Ramos (cell line): ENCODE data around the gene CHSY3.

Experiments used
- in situ Hi-C: fragments of 300-500 bp; cut with MboI; formaldehyde crosslinking; loops from one replicate; pipeline ENCODE4 v1.14.3; 2022; ENCODE audit warnings: low sequenced_read_pairs; ENCODE audit not compliant: unreplicated experiment

The CHSY3 gene

GRCh38 chr5:130021000-130021399 lies 116.7 kb downstream of the CHSY3 start:
- in situ Hi-C loops, result no loop called here

DNA sequence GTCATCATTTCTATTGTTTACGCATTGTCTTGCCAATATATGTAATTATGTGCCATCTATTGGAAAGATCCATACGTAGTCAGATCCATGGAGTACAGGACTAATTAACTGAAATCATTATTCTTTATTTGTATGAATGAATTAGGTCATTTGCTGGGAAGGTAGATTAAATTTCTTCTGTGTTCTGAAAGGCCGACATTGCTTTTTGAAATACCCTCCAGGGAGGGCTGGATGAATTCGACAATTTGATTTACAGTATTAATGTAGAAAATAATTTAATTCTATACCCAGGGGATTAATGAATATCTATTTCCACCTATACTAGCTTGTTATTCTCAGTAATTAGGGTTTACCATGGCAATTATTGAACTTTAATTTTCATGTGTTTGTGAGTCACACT lies 117.6 kb downstream of the CHSY3 start:
- in situ Hi-C loops, result no loop called here

DNA sequence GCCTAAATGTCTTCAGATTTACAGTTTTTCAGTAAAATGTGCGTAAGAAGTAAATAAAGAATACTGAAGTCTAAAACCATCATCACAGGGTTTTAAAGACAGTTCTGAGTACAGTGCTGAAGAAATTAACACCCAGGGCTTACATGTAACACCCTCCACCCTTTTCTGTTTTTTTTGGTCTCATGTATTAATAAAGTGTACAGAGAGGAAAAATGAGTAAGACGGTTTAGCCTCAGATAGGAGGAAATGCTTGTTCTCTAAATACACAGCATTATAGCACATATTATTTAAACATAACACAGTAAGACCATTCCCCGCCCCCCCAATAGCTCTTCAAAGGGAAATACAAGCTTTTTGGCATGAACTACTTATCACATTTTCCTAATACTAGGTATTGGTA lies 119.3 kb downstream of the CHSY3 start:
- in situ Hi-C loops, result no loop called here

- in situ Hi-C loops, result no loop called here
Measured at GRCh38 chr5:130024006-130024405, 119.7 kb downstream of the CHSY3 start.

GRCh38 chr5:130025511-130025910 lies 121.2 kb downstream of the CHSY3 start:
- in situ Hi-C loops, result no loop called here

- in situ Hi-C loops, result no loop called here
Measured at GRCh38 chr5:130032807-130033206, 128.5 kb downstream of the CHSY3 start.

- in situ Hi-C loops, result no loop called here
Measured at GRCh38 chr5:130034566-130035210, 130.4 kb downstream of the CHSY3 start.

GRCh38 chr5:130035388-130035787 lies 131.1 kb downstream of the CHSY3 start:
- in situ Hi-C loops, result no loop called here

DNA sequence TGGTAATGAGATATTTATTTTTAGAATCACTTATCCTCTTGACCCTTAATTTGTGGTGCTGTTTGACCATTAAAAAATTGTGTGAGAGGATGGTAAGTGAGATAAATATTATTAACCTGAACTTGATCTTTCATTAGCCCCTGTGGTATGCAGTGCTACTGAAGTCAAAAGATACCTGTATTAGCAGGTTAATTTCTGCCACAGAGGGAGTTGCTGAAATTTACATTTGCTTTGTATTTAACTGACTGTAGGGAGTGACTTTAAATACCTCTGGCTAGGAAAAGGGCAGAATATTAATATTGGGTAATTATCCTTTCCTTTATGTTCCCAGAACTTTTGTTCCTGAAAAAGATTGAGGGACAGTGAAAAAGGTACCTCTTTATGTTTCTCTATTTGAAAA lies 133.6 kb downstream of the CHSY3 start:
- in situ Hi-C loops, result no loop called here

- in situ Hi-C loops, result no loop called here
Measured at GRCh38 chr5:130043834-130044233, 139.6 kb downstream of the CHSY3 start.

GRCh38 chr5:130045334-130045733 lies 141.1 kb downstream of the CHSY3 start:
- in situ Hi-C loops, result no loop called here

- in situ Hi-C loops, result no loop called here
Measured at GRCh38 chr5:130050585-130050984, 146.3 kb downstream of the CHSY3 start.

DNA sequence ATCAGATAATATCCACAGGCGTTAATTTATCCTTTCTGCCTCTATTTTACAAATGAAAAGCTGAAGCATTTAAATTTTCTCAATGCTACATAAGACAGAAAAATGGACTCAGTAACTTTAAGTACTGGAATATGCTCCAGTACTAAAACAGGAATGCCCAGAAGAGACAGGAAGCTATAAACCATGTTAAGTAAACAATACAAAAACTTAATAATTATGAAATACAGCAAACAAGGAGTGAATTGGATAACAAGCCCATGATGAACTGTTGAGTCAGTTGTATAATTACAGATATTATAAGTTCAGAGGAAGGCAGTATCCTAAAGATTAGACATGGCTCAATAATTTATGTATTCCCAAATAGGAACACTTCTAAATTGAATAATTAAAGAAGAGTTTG lies 148.5 kb downstream of the CHSY3 start:
- in situ Hi-C loops, result no loop called here

- in situ Hi-C loops, result no loop called here
Measured at GRCh38 chr5:130055572-130055971, 151.3 kb downstream of the CHSY3 start.

DNA sequence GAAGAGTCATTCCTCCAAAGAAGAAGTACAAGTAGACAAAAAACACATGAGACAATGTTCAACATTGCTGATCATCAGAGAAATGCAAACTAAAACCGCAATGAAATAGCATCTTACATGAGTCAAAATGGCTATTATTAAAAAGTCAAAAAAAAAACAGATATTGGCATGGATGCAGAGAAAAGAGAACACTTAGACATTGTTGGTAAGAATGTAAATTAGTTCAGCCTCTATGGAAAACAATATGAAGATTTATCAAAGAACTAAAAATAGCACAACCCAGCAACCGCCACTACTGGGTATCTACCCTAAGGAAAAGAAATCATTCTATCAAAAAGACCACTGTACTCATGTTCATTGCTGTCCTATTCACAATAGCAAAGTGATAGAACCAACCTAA lies 157.5 kb downstream of the CHSY3 start:
- in situ Hi-C loops, result no loop called here

- in situ Hi-C loops, result no loop called here
Measured at GRCh38 chr5:130063603-130064002, 159.3 kb downstream of the CHSY3 start.

GRCh38 chr5:130064484-130064883 lies 160.2 kb downstream of the CHSY3 start:
- in situ Hi-C loops, result no loop called here

DNA sequence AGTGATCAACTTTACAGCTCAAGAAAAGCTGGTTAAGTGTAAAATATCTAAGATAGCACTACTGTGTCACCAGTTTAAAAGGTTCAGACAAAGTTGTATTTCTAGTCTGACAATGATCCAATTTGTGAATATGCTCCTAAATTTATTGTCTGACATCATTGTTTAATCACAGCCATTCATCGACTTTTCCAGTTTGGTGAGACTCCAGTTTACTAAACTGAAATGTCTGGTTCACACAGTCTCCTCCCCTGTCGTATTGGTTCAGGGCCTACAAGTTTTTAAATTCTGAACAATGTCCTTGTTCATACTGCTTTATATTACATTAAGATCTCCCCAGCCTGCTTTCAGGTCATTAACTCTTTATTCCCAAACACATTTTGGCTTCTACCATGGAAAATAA lies 161.4 kb downstream of the CHSY3 start:
- in situ Hi-C loops, result no loop called here

- in situ Hi-C loops, result no loop called here
Measured at GRCh38 chr5:130066644-130067043, 162.4 kb downstream of the CHSY3 start.

DNA sequence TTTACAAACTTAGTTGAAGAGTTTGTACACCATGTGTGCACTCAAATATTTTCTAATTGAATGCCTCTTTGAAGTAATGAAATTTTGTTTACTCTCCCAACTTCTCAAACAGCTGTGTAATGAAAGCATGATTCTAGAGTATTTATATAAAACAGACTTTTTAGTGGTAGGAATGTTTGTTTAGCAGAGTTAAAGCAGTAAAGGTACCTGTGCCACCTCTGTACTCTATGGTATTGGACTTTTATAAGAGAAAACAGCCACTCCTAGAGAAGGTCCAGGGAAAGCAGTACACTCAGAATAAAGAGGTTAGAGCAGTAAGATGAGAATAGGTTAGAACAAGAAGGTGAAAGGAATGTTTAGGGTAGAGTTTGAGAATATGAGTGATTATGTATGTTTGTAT lies 163.1 kb downstream of the CHSY3 start:
- in situ Hi-C loops, result no loop called here

DNA sequence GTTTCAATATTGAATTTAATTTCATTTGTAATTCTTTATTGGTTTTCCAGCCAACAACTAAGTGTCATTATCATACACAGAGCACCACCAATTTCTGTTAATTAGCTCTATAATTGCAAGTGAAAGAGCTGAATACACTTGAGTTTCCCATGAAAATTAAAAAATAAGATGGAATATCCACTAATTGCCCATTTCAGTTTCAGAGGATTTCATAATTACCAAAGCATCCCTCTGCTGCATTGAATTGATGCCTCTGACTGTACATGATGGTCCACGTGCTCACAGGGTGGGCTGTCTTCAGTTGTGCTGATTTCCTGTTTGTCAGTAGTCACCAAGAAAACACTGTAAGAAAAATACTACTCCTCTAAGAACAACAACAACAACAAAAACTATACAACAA lies 163.8 kb downstream of the CHSY3 start:
- in situ Hi-C loops, result no loop called here

DNA sequence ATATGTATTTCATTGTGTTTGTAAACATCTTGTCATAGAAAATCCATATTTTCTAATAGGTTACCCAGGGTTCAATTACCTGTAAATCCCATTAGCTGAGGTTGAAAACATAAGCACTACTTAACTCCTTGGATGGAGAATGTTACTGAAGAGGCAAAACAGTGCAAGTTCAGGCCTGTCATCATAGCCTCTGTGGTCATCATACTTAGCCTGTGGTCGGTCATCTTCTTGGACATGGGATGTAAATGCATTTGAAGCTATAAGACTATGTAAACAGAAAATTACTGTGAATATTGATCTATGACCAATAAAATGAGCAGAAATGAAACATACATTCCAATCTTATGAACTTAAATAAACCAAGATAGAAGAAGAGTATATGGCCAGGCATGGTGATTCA lies 164.7 kb downstream of the CHSY3 start:
- in situ Hi-C loops, result no loop called here

DNA sequence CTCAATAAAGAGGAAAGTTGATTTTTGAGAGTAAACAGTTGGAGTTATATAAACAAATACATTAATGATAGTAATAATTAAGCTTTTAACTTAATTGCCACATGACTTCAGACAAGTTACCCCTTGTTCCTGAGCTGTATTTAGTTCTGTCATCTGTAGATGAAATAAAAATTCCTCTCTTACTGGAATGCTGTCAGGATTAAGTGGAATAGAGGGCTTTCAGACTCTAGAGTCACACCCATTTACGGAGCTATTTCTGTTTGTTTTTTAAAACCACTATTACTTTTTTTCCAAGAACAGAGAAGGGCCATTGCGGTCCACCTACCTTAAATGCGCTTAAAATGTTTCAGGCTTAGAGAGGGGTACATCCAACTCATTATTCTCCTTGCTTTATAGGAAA lies 170.6 kb downstream of the CHSY3 start:
- in situ Hi-C loops, result no loop called here
